Osteocyte (in vitro differentiated cells): Measurements from ENCODE around the gene CUBN. TPM values are rescaled to one million over a fixed set of nuclear protein-coding genes. Genes with fewer than 3 reads are reported as not detected.

Experiments used
- DNase-seq: peaks from one replicate; pipeline ENCODE4 v3.0.0; 2021; ENCODE audit warnings: mixed read lengths; ENCODE audit not compliant: unreplicated experiment; ENCODE audit errors: extremely low spot score
- H3K27ac Mint-ChIP-seq: one replicate; pipeline ENCODE4 v1.8.0; 2021; ENCODE audit warnings: mild to moderate bottlenecking, mixed read lengths; ENCODE audit not compliant: unreplicated experiment
- H3K27me3 Mint-ChIP-seq: one replicate; pipeline ENCODE4 v1.8.0; 2021; ENCODE audit warnings: mixed read lengths; ENCODE audit not compliant: unreplicated experiment
- H3K36me3 Mint-ChIP-seq: one replicate; pipeline ENCODE4 v1.8.0; 2021; ENCODE audit warnings: mixed read lengths; ENCODE audit not compliant: unreplicated experiment
- H3K4me1 Mint-ChIP-seq: one replicate; pipeline ENCODE4 v1.8.0; 2021; ENCODE audit warnings: mixed read lengths; ENCODE audit not compliant: unreplicated experiment
- H3K4me3 Mint-ChIP-seq: one replicate; pipeline ENCODE4 v1.8.0; 2021; ENCODE audit warnings: mild to moderate bottlenecking, moderate library complexity, mixed read lengths; ENCODE audit not compliant: unreplicated experiment
- H3K9me3 Mint-ChIP-seq: one replicate; pipeline ENCODE4 v1.8.0; 2021; ENCODE audit warnings: mixed read lengths; ENCODE audit not compliant: unreplicated experiment
- total RNA-seq: library from RNA; stranded (reverse); gene quantifications from 2 replicates; pipeline ENCODE4 v1.2.1, GENCODE V29; 2021
- TF ChIP-seq, protein P1 (sequence below): fragments of 200-600 bp; sonication (generic); IDR thresholded peaks from 2 replicates; pipeline ENCODE4 v1.5.0; 2021; ENCODE audit warnings: antibody characterized with exemption, mild to moderate bottlenecking, moderate library complexity

CUBN gene
- total RNA-seq, 1 donor from 2014 or later, result 1.4 TPM

DNA sequence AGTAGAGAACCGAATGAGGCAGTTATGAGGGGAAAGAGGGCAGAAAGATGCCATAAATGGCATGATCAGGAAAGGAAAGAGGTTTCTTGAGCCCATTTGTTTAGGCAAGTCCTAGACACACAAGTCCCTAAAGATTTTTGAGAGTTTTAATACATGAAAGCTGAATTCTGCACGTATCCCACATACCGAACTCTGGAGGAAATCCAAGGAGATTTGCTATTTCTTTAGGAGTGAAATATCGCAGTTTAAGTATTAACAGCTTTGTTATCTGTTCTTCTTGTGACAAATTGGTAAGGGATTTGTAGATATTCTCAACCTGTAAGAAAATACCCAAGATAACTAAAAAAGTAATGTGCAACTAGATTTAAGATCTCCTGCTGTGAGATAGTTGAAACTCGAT lies 23.7 kb upstream of the CUBN start:
- no peak for DNase-seq
- TF ChIP-seq, protein P1, sequence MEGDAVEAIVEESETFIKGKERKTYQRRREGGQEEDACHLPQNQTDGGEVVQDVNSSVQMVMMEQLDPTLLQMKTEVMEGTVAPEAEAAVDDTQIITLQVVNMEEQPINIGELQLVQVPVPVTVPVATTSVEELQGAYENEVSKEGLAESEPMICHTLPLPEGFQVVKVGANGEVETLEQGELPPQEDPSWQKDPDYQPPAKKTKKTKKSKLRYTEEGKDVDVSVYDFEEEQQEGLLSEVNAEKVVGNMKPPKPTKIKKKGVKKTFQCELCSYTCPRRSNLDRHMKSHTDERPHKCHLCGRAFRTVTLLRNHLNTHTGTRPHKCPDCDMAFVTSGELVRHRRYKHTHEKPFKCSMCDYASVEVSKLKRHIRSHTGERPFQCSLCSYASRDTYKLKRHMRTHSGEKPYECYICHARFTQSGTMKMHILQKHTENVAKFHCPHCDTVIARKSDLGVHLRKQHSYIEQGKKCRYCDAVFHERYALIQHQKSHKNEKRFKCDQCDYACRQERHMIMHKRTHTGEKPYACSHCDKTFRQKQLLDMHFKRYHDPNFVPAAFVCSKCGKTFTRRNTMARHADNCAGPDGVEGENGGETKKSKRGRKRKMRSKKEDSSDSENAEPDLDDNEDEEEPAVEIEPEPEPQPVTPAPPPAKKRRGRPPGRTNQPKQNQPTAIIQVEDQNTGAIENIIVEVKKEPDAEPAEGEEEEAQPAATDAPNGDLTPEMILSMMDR, result no peak
- no peak overlapping the region for H3K4me3 Mint-ChIP-seq
- peak overlapping the region; percentile 53 for H3K27ac Mint-ChIP-seq
- H3K9me3 Mint-ChIP-seq, result no peaks in the 10 kb centered on the region
- H3K27me3 Mint-ChIP-seq, result no peaks in the 10 kb centered on the region
- H3K4me1 Mint-ChIP-seq, result peaks cover 31% of the 10 kb centered on the region
- peaks cover 4% of the 10 kb centered on the region for H3K36me3 Mint-ChIP-seq

DNA sequence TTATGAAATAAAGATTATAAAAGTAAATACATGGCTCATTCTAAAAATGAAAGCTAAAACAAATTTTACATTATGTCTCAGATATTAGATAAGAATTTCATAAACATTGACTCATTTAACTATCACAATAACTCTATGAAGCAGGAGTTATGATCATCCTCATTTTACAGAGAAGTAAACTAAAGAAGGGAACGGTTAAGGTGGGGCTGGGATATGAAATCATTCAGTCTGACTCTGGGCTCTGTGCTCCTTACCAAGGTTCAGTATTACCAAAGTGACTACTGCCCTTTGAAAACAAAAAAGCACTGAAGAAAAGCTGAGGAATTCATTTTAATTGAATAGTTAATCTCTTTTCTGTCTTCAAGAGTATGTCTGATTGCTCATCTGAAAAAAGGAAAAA lies 22.1 kb upstream of the CUBN start:
- peaks cover 4% of the 10 kb centered on the region for H3K36me3 Mint-ChIP-seq
- no peak overlapping the region for H3K4me3 Mint-ChIP-seq
- peak overlapping the region; percentile 16 for H3K27ac Mint-ChIP-seq
- no peaks in the 10 kb centered on the region for H3K9me3 Mint-ChIP-seq
- H3K4me1 Mint-ChIP-seq, result peaks cover 36% of the 10 kb centered on the region
- H3K27me3 Mint-ChIP-seq, result no peaks in the 10 kb centered on the region
- no peak for DNase-seq
- TF ChIP-seq, protein P1, result no peak

DNA sequence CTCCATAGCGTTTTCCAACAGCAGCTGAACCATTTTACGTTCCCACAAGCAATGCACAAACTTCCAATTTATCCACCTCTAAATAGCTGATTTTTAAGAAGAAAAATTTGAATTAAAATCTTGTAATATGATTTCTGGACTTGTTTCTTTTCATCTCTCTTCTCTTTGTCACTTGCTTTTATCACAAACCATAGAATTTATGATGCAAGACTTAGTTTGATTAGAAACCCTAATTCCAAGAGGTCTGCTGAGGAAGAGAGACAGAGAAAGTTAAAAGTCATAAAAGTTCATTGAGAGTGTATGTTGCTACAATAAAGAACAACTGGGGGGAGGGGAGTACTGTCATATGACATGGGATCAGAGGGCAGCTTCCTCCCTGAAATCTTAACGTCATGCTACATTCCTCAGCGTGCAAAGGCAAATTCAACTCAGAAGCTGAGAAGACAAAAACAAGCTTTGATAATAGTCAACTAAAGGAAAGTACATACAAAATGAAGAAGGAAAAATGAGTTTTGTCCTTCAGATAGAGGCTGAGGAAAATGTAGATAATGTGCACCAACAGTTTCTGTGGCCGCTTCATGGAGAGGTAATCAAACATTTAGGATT lies 18.4 kb upstream of the CUBN start:
- peaks cover 2% of the 10 kb centered on the region for H3K36me3 Mint-ChIP-seq
- no peak overlapping the region for H3K27ac Mint-ChIP-seq
- no peaks in the 10 kb centered on the region for H3K27me3 Mint-ChIP-seq
- no peak overlapping the region for H3K4me3 Mint-ChIP-seq
- H3K9me3 Mint-ChIP-seq, result no peaks in the 10 kb centered on the region
- H3K4me1 Mint-ChIP-seq, result peaks cover 16% of the 10 kb centered on the region
- TF ChIP-seq, protein P1, result no peak
- DNase-seq, result no peak

DNA sequence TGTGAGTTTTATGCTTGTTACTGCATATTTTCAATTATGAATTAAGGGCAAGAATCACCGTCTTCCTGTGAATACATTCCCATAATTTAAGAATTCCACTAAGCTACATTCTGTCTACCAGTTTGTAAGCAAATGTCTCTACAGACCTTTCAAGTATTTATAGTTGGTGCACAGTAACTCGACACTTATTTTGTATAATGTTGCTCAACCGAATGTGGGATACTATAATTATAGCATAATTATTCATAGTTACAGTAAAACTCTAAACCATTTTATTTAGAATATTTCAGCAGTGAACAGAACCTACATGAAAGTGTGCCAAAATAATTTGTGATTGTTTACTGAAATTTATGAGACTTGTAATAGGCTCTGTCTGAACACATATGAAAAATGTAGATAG lies 17.3 kb upstream of the CUBN start:
- Mint-ChIP-seq H3K9me3 (no peaks in the 10 kb centered on the region), H3K27me3 (no peaks in the 10 kb centered on the region), H3K4me1 (peaks cover 10% of the 10 kb centered on the region), H3K4me3 (no peak overlapping the region), H3K27ac (no peak overlapping the region), H3K36me3 (peaks cover 2% of the 10 kb centered on the region)
- TF ChIP-seq, protein P1, result no peak
- DNase-seq, result no peak

DNA sequence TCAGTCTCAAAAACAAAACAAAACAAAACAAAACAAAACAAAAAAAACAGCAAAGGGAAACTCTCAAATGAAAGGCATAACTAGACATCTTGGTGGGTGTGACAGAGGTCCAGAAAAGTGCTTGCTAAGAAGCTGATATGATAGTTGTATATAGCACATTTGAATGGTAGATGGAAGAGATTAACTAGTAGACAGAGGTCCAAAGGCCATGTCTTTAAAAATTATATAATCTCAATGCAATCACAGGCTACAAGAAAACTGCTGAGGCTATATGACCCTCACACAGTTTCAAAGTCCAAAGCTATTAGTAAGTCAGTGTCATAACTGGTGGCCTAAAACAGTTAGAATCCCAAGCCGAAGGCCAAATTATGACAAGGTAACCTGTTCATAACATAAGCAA lies 15.6 kb upstream of the CUBN start:
- TF ChIP-seq, protein P1, result no peak
- DNase-seq, result no peak
- no peak overlapping the region for H3K4me3 Mint-ChIP-seq
- H3K27ac Mint-ChIP-seq, result no peak overlapping the region
- H3K9me3 Mint-ChIP-seq, result peaks cover 5% of the 10 kb centered on the region
- no peaks in the 10 kb centered on the region for H3K27me3 Mint-ChIP-seq
- H3K4me1 Mint-ChIP-seq, result peaks cover 5% of the 10 kb centered on the region
- peaks cover 2% of the 10 kb centered on the region for H3K36me3 Mint-ChIP-seq
